CD4-positive, alpha-beta T cell treated with Interleukin-21 for 1 hour (primary cell): ENCODE data around the gene TMC4.
A peak's percentile ranks its signal among the peaks of the same experiment; 100 is the strongest.

Experiments used
- DNase-seq: peaks from one replicate; pipeline ENCODE4 v3.0.0-alpha.2; 2020

Gene TMC4

DNA sequence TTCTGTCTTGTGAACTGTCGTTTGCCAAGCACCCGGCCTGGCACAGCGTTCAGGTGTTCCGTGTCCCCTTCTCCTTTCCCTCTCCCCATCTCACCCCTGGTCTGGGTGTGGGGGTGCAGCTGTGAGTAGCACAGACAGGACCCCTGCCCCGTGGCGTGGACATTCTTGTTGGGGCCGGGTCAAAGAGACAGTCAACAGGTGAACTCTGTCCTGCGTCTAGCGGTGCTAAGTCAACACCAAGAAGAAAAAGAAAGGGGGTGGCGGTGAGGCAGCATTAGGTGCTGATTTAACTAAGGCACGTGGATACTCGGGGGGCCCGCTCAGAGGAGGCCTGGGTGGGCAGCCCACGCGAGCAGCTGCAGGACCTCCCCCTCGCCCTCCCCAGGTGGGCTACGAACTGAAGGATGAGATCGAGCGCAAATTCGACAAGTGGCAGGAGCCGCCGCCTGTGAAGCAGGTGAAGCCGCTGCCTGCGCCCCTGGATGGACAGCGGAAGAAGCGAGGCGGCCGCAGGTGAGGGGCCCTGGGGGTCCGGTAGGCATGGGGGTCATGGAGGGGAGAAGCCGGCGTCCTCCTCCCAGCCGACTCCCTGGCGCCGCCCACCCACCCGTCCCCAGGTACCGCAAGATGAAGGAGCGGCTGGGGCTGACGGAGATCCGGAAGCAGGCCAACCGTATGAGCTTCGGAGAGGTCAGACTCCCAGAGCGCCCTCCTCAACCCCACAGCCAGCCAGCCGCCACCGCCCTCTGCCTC is 45.1 kb downstream of the TMC4 start:
- DNase-seq: no peak

DNA sequence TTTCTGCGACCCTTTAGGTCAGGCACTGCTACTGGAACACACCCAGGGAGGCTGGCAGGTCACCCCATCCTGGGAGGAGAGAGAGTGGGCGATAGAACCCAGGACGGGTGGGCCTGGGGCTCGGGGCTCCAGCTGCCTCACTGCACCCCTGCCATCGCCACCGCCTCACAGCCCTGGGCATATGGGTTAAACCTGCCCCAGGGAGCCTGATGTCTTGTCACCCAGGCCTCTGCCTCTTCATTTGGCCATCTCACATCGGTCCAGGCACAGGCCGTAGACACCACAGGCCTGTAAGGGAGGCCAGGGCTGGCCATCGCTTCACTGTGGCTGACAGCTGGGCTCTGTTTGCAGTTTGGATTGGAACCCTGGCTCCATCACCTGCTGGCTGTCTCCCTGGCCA is 47.2 kb downstream of the TMC4 start:
- no peak for DNase-seq

- no peak for DNase-seq
These were observed 48.6 kb downstream of the TMC4 start for GRCh38 chr19:54124393-54124792.

- no peak for DNase-seq
These were observed 49.3 kb downstream of the TMC4 start for GRCh38 chr19:54123682-54124081.

DNA sequence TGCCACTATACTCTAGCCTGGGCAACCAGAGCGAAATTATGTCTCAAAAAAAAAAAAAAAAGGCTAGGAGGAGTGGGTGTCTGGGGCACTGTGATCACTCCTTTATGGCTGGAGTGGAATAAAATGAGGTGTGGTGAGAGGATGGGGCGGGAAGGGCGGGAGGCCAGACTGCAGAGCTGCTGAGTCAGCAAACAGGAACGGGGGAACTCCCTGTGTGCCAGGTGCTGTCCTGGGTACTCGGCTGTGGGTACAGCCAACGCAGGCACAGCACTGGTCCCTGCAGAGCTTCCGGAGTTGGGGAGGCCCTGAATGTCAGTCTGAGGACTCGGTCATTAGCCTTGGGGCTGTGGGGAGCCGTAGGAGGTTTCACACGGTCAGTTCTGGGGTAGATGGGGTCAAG is 51.7 kb downstream of the TMC4 start:
- no peak for DNase-seq

GRCh38 chr19:54115109-54116063 is 57.6 kb downstream of the TMC4 start, which contains the start of the genes PRPF31 and TFPT:
TSS of gene PRPF31 (plus strand) at chr19:54115754. CDS start at chr19:54118279, 2,525 bp downstream.
TSS of gene TFPT (minus strand) at chr19:54115657. CDS start at chr19:54115269, 388 bp downstream.
- DNase-seq: peak; percentile 97

DNA sequence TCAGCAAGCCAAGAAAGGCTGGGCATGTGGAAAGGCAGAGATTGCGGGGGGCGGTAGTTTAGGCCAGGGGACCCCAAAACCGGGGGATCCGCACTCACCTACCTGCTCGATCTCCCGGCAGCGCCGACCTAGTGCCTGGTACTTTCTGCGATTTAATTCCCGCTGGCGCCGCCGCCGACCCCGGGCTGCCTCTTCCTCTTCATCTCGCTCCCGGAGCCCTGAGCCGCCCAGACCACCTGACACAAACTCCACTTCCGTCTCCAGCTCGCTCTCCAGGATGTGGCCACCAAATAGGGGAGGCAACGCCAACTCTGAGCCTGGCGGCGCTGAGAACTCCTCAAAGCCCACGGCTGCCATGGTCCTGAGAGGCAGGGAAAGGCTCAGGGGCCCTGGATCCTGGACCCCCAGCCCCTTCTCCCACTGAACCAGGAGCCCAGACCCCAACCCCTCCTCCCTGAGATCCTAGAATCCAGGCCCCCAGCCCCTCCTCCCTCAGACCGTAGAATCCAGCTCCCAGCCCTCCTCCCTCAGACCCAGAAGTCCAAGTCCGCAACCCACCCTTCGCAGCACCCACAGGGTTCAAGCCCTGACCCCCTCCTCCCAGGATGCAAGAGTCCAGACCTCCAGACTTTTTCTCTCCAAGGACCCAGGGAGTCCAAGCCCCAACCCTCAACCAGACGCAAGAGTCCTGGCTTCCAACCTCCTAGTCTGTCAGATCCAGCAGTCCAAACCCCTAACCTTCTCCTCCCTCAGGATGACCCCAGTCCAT is 58.4 kb downstream of the TMC4 start:
- DNase-seq: peak; percentile 61
